B cell (primary cell): ENCODE measurements around the gene KIF3A. TPM values are rescaled to one million over a fixed set of nuclear protein-coding genes. Genes with fewer than 3 reads are reported as not detected.

Experiments used
- ATAC-seq: fragments of 200-7000 bp; cut with Tn5 transposase; one replicate; pipeline ENCODE4 v1.10.0; 2021; ENCODE audit warnings: low read depth, mild to moderate bottlenecking, moderate number of reproducible peaks, moderate library complexity
- CTCF ChIA-PET: fragments of 350-600 bp; sonication (Branson Sonifier 250); formaldehyde crosslinking; loops from one replicate; lab custom pipeline; 2021; ENCODE audit warnings: antibody characterized with exemption, inconsistent platforms; lab: Charles Lee
- POLR2A ChIA-PET: fragments of 350-600 bp; sonication (Branson Sonifier 250); formaldehyde crosslinking; loops from one replicate; lab custom pipeline; 2021; ENCODE audit warnings: antibody characterized with exemption; lab: Charles Lee
- DNase-seq: peaks from one replicate; pipeline ENCODE4 v3.0.0; 2013
- H2AFZ ChIP-seq: 2 replicates; pipeline ENCODE4 v1.6.1; 2012; ENCODE audit warnings: mild to moderate bottlenecking, low read depth, low read length; ENCODE audit not compliant: insufficient read depth, poor library complexity, severe bottlenecking
- H3K27ac ChIP-seq, 2 donors: 1 replicate in 1 of 2; 2 replicates in 1 of 2; pipeline ENCODE4 v1.5.1; 2012 to 2013; ENCODE audit warnings: low read length in 2 of 2, mild to moderate bottlenecking in 2 of 2, moderate library complexity in 1 of 2
- H3K27me3 ChIP-seq, 4 experiments: fragments of 200-600 bp in 1 of 4; sonication (generic) in 1 of 4; replicated peaks in 1 of 4; 1 replicate in 2 of 4; 2 replicates in 2 of 4; pipeline versions ENCODE4 v1.6.1 to v1.7.0; 2013 to 2016; ENCODE audit warnings: low read length in 3 of 4, mild to moderate bottlenecking in 2 of 4, mixed read lengths in 1 of 4, moderate library complexity in 1 of 4; ENCODE audit not compliant: insufficient read depth in 4 of 4, control insufficient read depth in 3 of 4; ENCODE audit errors: control extremely low read depth in 1 of 4
- H3K36me3 ChIP-seq, 2 experiments: replicated peaks in 1 of 2; 1 replicate in 1 of 2; 2 replicates in 1 of 2; pipeline versions ENCODE4 v1.6.1 to v1.7.1; 2013; ENCODE audit warnings: low read length in 1 of 2; ENCODE audit not compliant: insufficient read depth in 2 of 2, control insufficient read depth in 1 of 2; ENCODE audit errors: control extremely low read depth in 1 of 2, extremely low read depth in 1 of 2
- H3K4me1 ChIP-seq, 2 donors: fragments of 200-600 bp in 1 of 2; sonication (generic) in 1 of 2; 1 replicate in 1 of 2; 2 replicates in 1 of 2; pipeline versions ENCODE4 v1.5.1 to v1.6.1; 2013 to 2017; ENCODE audit warnings: low read length in 2 of 2; ENCODE audit not compliant: control insufficient read depth in 2 of 2, insufficient read depth in 2 of 2
- H3K4me2 ChIP-seq: replicated peaks from 2 replicates; pipeline ENCODE3; 2012; ENCODE audit warnings: mild to moderate bottlenecking, low read depth, low read length; ENCODE audit not compliant: poor library complexity, severe bottlenecking
- H3K4me3 ChIP-seq, 5 experiments: fragments of 200-600 bp in 1 of 5; sonication (generic) in 1 of 5; 1 replicate in 3 of 5; 2 replicates in 2 of 5; pipeline versions ENCODE4 v1.5.1 to v1.7.0; 2011 to 2016; ENCODE audit warnings: low read length in 4 of 5, mild to moderate bottlenecking in 4 of 5, low read depth in 2 of 5, control low read depth in 1 of 5, moderate library complexity in 1 of 5; ENCODE audit not compliant: insufficient read depth in 1 of 5; ENCODE audit errors: control extremely low read depth in 1 of 5, extremely low read depth in 1 of 5
- H3K79me2 ChIP-seq: fragments of 200-600 bp; sonication (generic); one replicate; pipeline ENCODE4 v1.6.0; 2016; ENCODE audit warnings: low read length; ENCODE audit not compliant: control insufficient read depth, insufficient read depth
- H3K9ac ChIP-seq: fragments of 200-600 bp; sonication (generic); 2 replicates; pipeline ENCODE4 v1.6.1; 2017; ENCODE audit warnings: mild to moderate bottlenecking, low read length, moderate library complexity
- H3K9me3 ChIP-seq, 3 donors: one replicate each; pipeline versions ENCODE4 v1.6.1 to v1.7.1; 2013; ENCODE audit warnings: low read length in 2 of 3; ENCODE audit not compliant: control insufficient read depth in 2 of 3, insufficient read depth in 1 of 3; ENCODE audit errors: control extremely low read depth in 1 of 3
- H4K20me1 ChIP-seq: 2 replicates; pipeline ENCODE4 v1.6.0; 2012; ENCODE audit warnings: mild to moderate bottlenecking, low read length; ENCODE audit not compliant: insufficient read depth, control insufficient read depth, poor library complexity, severe bottlenecking
- H3K27ac Mint-ChIP-seq: one replicate; pipeline ENCODE4 v1.8.0; 2021; ENCODE audit warnings: mixed read lengths
- H3K27me3 Mint-ChIP-seq: one replicate; pipeline ENCODE4 v1.8.0; 2021; ENCODE audit warnings: mixed read lengths
- H3K4me1 Mint-ChIP-seq: one replicate; pipeline ENCODE4 v1.8.0; 2021; ENCODE audit warnings: mixed read lengths
- H3K4me3 Mint-ChIP-seq: one replicate; pipeline ENCODE4 v1.8.0; 2021; ENCODE audit warnings: mixed read lengths
- H3K9me3 Mint-ChIP-seq: one replicate; pipeline ENCODE4 v1.8.0; 2022; ENCODE audit warnings: mixed read lengths; ENCODE audit not compliant: insufficient read depth
- CTCF ChIP-seq: fragments of 200-600 bp; IDR thresholded peaks from one replicate; pipeline ENCODE4 v1.8.0; 2022; ENCODE audit warnings: antibody characterized with exemption, mild to moderate bottlenecking
- EZH2 ChIP-seq: IDR thresholded peaks from 2 replicates; pipeline ENCODE4 v1.6.1; 2012; ENCODE audit warnings: borderline replicate concordance, low read depth, mild to moderate bottlenecking, moderate library complexity, low read length; ENCODE audit not compliant: insufficient read depth, poor library complexity, severe bottlenecking
- WGBS: methylation state at CpG from one replicate; pipeline ENCODE4 v1.1.5; 2013; ENCODE audit warnings: missing lambda C conversion rate; ENCODE audit not compliant: insufficient coverage; 5-methylcytosine and 5-hydroxymethylcytosine counted together
- intact Hi-C: fragments of 100-400 bp; cut with micrococcal nuclease; formaldehyde crosslinking; loops from one replicate; pipeline ENCODE4 v1.10.0; 2022
- polyA plus RNA-seq: library from polyadenylated mRNA; depleted of rRNA; stranded (reverse); fragments of >200 nt; gene quantifications from 2 replicates; pipeline ENCODE4 v1.2.3, GENCODE V29; 2012
- total RNA-seq, 2 donors: library from RNA; stranded (reverse); fragments of 120-200 nt in 1 of 2; gene quantifications; 1 replicate in 1 of 2; 2 replicates in 1 of 2; pipeline versions ENCODE4 v1.2.3 to v1.2.4, GENCODE V29; 2013 to 2022

KIF3A gene
- total and polyA plus RNA-seq, 2 donors (not counting 1 experiment from before 2014, with no cell fraction given), result 1.3 to 16.0 TPM

- H3K27ac ChIP-seq, result no peak overlapping the region
- peaks cover 2 to 49% (median 36%) of the 10 kb centered on the region in 4 experiments for H3K27me3 ChIP-seq
- TF ChIP-seq CTCF, result no peak
- TF ChIP-seq EZH2, result no peak
- ChIA-PET POLR2A (interaction anchor here (0.7 kb wide), 1 partner anchor 40 kb away, joined by 3 read pairs; the partner anchor contains the start of gene KIF3A), CTCF (no interaction called here)
- H3K4me2 ChIP-seq, result peak overlapping the region; percentile 96
- ATAC-seq (no peak), DNase-seq (no peak)
- H3K4me3 ChIP-seq, result peak overlapping the region in 1 of 5 experiments; percentile 82
- H2AFZ ChIP-seq, result peak overlapping the region; percentile 80
- no peak overlapping the region for H3K27ac Mint-ChIP-seq
- H4K20me1 ChIP-seq, result no peaks in the 10 kb centered on the region
- H3K4me3 Mint-ChIP-seq, result peak overlapping the region; percentile 76
- H3K4me1 Mint-ChIP-seq, result peaks cover 8% of the 10 kb centered on the region
- H3K27me3 Mint-ChIP-seq, result peaks cover 43% of the 10 kb centered on the region
- WGBS, result 70% methylated on average over 3 of the region's 4 CpGs
- H3K36me3 ChIP-seq, result no peaks in the 10 kb centered on the region
- H3K79me2 ChIP-seq, result no peaks in the 10 kb centered on the region
- peaks cover 0 to 9% (median 2%) of the 10 kb centered on the region in 3 donors for H3K9me3 ChIP-seq
- H3K4me1 ChIP-seq, result peaks cover 14 to 16% of the 10 kb centered on the region in 2 donors
- intact Hi-C loops, result no loop called here
- no peaks in the 10 kb centered on the region for H3K9me3 Mint-ChIP-seq
- peak overlapping the region; percentile 78 for H3K9ac ChIP-seq
Observed at GRCh38 chr5:132778129-132778528, 40.8 kb upstream of the KIF3A start.

GRCh38 chr5:132777209-132778069 is 40.1 kb upstream of the KIF3A start, which contains the start of gene SEPTIN8:
SEPTIN8 (minus strand) TSS chr5:132777239; CDS start chr5:132777137, 102 bp downstream.
- peak; percentile 67 for DNase-seq
- ATAC-seq, result peak; percentile 68
- Histone ChIP-seq H3K9me3 (peaks cover 0 to 9% (median 2%) of the 10 kb centered on the region in 3 donors), H3K27me3 (peaks cover 2 to 43% (median 35%) of the 10 kb centered on the region in 4 experiments), H3K36me3 (no peaks in the 10 kb centered on the region), H3K27ac (no peak within 1 kb of the TSS), H2AFZ (peak within 1 kb of the TSS; percentile 80), H3K79me2 (no peaks in the 10 kb centered on the region), H4K20me1 (no peaks in the 10 kb centered on the region), H3K4me2 (peak within 1 kb of the TSS; percentile 96), H3K4me1 (peaks cover 14 to 16% of the 10 kb centered on the region in 2 donors), H3K9ac (peak within 1 kb of the TSS; percentile 78), H3K4me3 (peak within 1 kb of the TSS in 4 of 5 experiments; percentile 58 to 82 (median 64))
- H3K27me3 Mint-ChIP-seq, result peaks cover 40% of the 10 kb centered on the region
- WGBS, result 5% methylated on average over 82 of the region's 82 CpGs
- intact Hi-C loops, result no loop called here
- ChIA-PET CTCF (no interaction called here), POLR2A (interaction anchor here (0.6 to 0.7 kb wide), 2 partner anchors 23 to 40 kb away, joined by 3 to 11 read pairs; partner anchors contain the start of gene KIF3A)
- H3K9me3 Mint-ChIP-seq, result no peaks in the 10 kb centered on the region
- peak within 1 kb of the TSS; percentile 76 for H3K4me3 Mint-ChIP-seq
- H3K27ac Mint-ChIP-seq, result no peak within 1 kb of the TSS
- no peak for TF ChIP-seq CTCF
- TF ChIP-seq EZH2, result no peak
- H3K4me1 Mint-ChIP-seq, result peaks cover 8% of the 10 kb centered on the region
